ENCODE measurements around the gene TUBB2B.

GRCh38 chr6:3227363-3228045 lies at the start of gene TUBB2B:
- TF ChIP-seq CTCF (IDR thresholded peaks at IDR 0.05) = no peak
- no peak for TF ChIP-seq POLR2A (IDR thresholded peaks at IDR 0.05)
